Panc1 (cell line): ENCODE measurements around the gene SBF2. TPM values are rescaled to one million over a fixed set of nuclear protein-coding genes. Genes with fewer than 3 reads are reported as not detected.
"Not testable (repeated sequence)": the region's sequence is repeated elsewhere in the genome, so short reads cannot be mapped to it uniquely, and the experiment has no call there.

Experiments used
- ATAC-seq: fragments of 200-7000 bp; cut with Tn5 transposase; 2 replicates; pipeline ENCODE4 v1.9.1; 2020; ENCODE audit warnings: mild to moderate bottlenecking, moderate library complexity
- BruUV-seq: library from RNA; stranded (reverse); fragments of 400-500 nt; replicated peaks from 2 replicates; lab custom pipeline; 2021; lab: Mats Ljungman, UMichigan
- CTCF ChIA-PET: fragments of 300-600 bp; sonication (Branson Sonifier 250); formaldehyde crosslinking; loops from one replicate; lab custom pipeline; 2022; ENCODE audit warnings: antibody characterized with exemption; lab: Charles Lee
- POLR2A ChIA-PET: fragments of 300-600 bp; sonication (Branson Sonifier 250); formaldehyde crosslinking; loops from one replicate; lab custom pipeline; 2022; ENCODE audit warnings: antibody characterized with exemption; lab: Charles Lee
- DNase-seq: peaks from one replicate; pipeline ENCODE4 v3.0.0-alpha.2; 2010; ENCODE audit warnings: low read depth, low spot score
- H3K27ac ChIP-seq: 2 replicates; pipeline ENCODE4 v1.5.1; 2011; ENCODE audit warnings: mild to moderate bottlenecking, low read length, inconsistent platforms
- H3K27me3 ChIP-seq: fragments of 200-500 bp; sonication (Bioruptor generic); 2 replicates; pipeline ENCODE4 v1.6.0; 2014; ENCODE audit warnings: low read length, inconsistent platforms; ENCODE audit not compliant: control insufficient read depth, insufficient read depth
- H3K36me3 ChIP-seq: fragments of 200-500 bp; sonication (Bioruptor generic); 2 replicates; pipeline ENCODE4 v1.5.1; 2014; ENCODE audit warnings: inconsistent platforms, mild to moderate bottlenecking, low read length, moderate library complexity; ENCODE audit not compliant: control insufficient read depth, insufficient read depth
- H3K4me1 ChIP-seq: 2 replicates; pipeline ENCODE4 v1.5.1; 2011; ENCODE audit warnings: inconsistent platforms, mild to moderate bottlenecking, low read length, moderate library complexity; ENCODE audit not compliant: control insufficient read depth, insufficient read depth
- H3K4me3 ChIP-seq, 2 experiments: 2 replicates each; pipeline ENCODE4 v1.5.1; 2011 to 2012; ENCODE audit warnings: low read depth in 2 of 2, low read length in 2 of 2, mild to moderate bottlenecking in 2 of 2, inconsistent platforms in 1 of 2, moderate library complexity in 1 of 2
- H3K9me3 ChIP-seq: fragments of 200-500 bp; sonication (Bioruptor generic); 2 replicates; pipeline ENCODE4 v1.5.1; 2014; ENCODE audit warnings: low read depth, mild to moderate bottlenecking, inconsistent platforms, low read length, moderate library complexity; ENCODE audit not compliant: control insufficient read depth, insufficient read depth
- CTCF ChIP-seq: fragments of 450-650 bp; IDR thresholded peaks from 2 replicates; pipeline ENCODE4 v1.5.1; 2017; ENCODE audit warnings: mild to moderate bottlenecking
- POLR2AphosphoS5 ChIP-seq: IDR thresholded peaks from 2 replicates; pipeline ENCODE4 v1.6.1; 2012; ENCODE audit warnings: mild to moderate bottlenecking, low read depth, low read length, moderate library complexity
- REST ChIP-seq, 2 experiments: IDR thresholded peaks; 2 replicates each; pipeline ENCODE4 v1.6.1; 2011 to 2012; ENCODE audit warnings: low read depth in 2 of 2, control low read depth in 1 of 2, low read length in 1 of 2, mild to moderate bottlenecking in 1 of 2, moderate library complexity in 1 of 2; ENCODE audit not compliant: insufficient read depth in 1 of 2
- SIN3A ChIP-seq: IDR thresholded peaks from 2 replicates; pipeline ENCODE4 v1.6.1; 2012; ENCODE audit warnings: low read depth, mild to moderate bottlenecking, low read length, moderate library complexity, borderline replicate concordance; ENCODE audit not compliant: insufficient read depth
- TCF7L2 ChIP-seq: IDR thresholded peaks from 2 replicates; pipeline ENCODE4 v1.6.1; 2011; ENCODE audit warnings: mild to moderate bottlenecking, low read depth, low read length, inconsistent platforms
- in situ Hi-C: cut with HindIII; loops from 2 replicates; pipeline ENCODE4 v1.10.0; 2016; ENCODE audit warnings: low sequenced_read_pairs, low pct_unique_long_range_greater_than_20kb
- intact Hi-C: fragments of 100-400 bp; cut with micrococcal nuclease; formaldehyde crosslinking; loops from one replicate; pipeline ENCODE4 v1.10.0; 2022; ENCODE audit not compliant: unreplicated experiment
- total RNA-seq: library from RNA; stranded (reverse); gene quantifications from one replicate; pipeline ENCODE4 v1.2.1, GENCODE V29; 2021; ENCODE audit not compliant: unreplicated experiment

Gene SBF2
- total RNA-seq, 1 experiment from 2014 or later, result 65.0 TPM

DNA sequence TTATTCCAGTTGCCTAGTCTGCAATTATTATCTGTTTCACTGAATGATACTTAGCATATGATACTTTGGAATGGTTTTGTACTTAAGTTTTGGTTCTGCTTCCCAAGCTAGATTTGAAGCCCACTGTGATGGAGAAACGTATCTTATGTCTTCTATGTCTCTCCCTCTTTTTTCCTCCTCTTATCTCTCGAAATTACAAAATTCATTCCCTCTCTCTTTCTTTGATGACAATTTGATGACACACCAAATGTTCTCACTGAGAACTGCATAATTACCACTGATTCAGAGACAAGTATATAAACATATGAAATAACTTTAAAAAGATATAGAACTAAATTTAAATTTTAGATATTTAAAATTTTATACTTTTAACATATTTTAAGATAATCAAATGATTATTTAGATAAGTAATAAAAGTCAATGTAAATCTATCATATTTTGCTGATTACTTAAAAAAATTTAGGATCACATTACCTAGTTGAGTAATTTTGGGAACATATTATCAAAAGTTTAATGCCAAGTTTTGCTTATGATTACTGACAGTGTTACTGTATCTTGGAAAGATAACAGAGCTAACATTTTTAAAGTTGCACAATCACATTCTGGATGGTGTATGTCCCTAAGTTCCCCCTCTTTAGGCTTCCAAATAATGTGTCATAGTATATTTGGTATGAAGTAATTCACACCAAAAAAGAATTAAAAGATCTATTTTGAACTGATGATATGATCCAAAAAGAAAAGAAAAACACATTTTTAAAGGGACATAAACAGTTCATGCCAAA is 255.3 kb downstream of the SBF2 start:
- intact Hi-C loops, result no loop called here
- no TSS peak for BruUV-seq
- TF ChIP-seq TCF7L2 (no peak), CTCF (no peak), POLR2AphosphoS5 (no peak), REST (IDR thresholded peaks at IDR 0.05; ENCODE audit: insufficient read depth in 1 of 2, low read depth in 2 of 2, low read length in 1 of 2) (no peak), SIN3A (no peak)
- Histone ChIP-seq H3K4me1 (no peaks in the 10 kb centered on the region; the same call in 1 of the 2 replicates), H3K27ac (peak overlapping the region; percentile 49; the same call in 1 of the 2 replicates), H3K4me3 (no peak overlapping the region), H3K27me3 (no peaks in the 10 kb centered on the region), H3K9me3 (no peaks in the 10 kb centered on the region), H3K36me3 (no peaks in the 10 kb centered on the region)
- CTCF ChIA-PET, result no interaction called here
- in situ Hi-C loops, result no loop called here
- ATAC-seq (no peak), DNase-seq (no peak)
- POLR2A ChIA-PET, result interaction anchor here (0.7 kb wide), 1 partner anchor 1134 kb away, joined by 3 read pairs; no protein-coding TSS in a partner anchor

DNA sequence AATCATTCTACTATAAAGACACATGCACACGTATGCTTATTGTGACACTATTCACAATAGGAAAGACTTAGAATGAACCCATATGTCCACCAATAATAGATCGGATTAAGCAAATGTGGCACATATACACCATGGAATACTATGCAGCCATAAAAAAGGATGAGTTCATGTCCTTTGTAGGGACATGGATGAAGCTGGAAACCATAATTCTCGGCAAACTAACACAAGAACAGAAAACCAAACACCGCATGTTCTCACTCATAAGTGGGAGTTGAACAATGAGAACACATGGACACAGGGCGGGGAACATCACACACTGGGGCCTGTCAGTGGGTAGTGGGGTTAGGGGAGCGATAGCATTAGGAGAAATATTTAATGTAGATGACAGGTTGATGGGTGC is 258.1 kb downstream of the SBF2 start:
- H3K9me3 ChIP-seq, H3K27ac ChIP-seq, BruUV-seq, POLR2A ChIA-PET, DNase-seq, H3K4me1 ChIP-seq, H3K36me3 ChIP-seq, intact Hi-C loops, CTCF ChIA-PET, in situ Hi-C loops, H3K27me3 ChIP-seq, H3K4me3 ChIP-seq, ATAC-seq: not testable (repeated sequence)

- no peaks in the 10 kb centered on the region; the same call in 1 of the 2 replicates for H3K4me1 ChIP-seq
- H3K27me3 ChIP-seq, result no peaks in the 10 kb centered on the region
- intact Hi-C loops (no loop called here), in situ Hi-C loops (no loop called here)
- TF ChIP-seq TCF7L2 (no peak), REST (IDR thresholded peaks at IDR 0.05; ENCODE audit: insufficient read depth in 1 of 2, low read depth in 2 of 2, low read length in 1 of 2) (no peak), CTCF (no peak), POLR2AphosphoS5 (no peak), SIN3A (no peak)
- POLR2A ChIA-PET, result interaction anchor here (0.5 kb wide), 1 partner anchor 177 kb away, joined by 5 read pairs; no protein-coding TSS in a partner anchor
- no peak overlapping the region for H3K4me3 ChIP-seq
- no peaks in the 10 kb centered on the region for H3K9me3 ChIP-seq
- H3K27ac ChIP-seq, result peak overlapping the region; percentile 5; the same call in 1 of the 2 replicates
- CTCF ChIA-PET, result no interaction called here
- no peak for ATAC-seq
- no peaks in the 10 kb centered on the region for H3K36me3 ChIP-seq
- DNase-seq, result no peak
- no TSS peak for BruUV-seq
Observed at GRCh38 chr11:10032935-10033334, 261.1 kb downstream of the SBF2 start.
